GM12801 (cell line): ENCODE data around the gene NUSAP1.

Source experiments
- TF ChIP-seq, protein P1 (sequence below): IDR thresholded peaks from one replicate; pipeline ENCODE4 v1.5.1; 2011; ENCODE audit warnings: control low read depth; ENCODE audit not compliant: insufficient read length; ENCODE audit errors: extremely low read depth

NUSAP1 gene

DNA sequence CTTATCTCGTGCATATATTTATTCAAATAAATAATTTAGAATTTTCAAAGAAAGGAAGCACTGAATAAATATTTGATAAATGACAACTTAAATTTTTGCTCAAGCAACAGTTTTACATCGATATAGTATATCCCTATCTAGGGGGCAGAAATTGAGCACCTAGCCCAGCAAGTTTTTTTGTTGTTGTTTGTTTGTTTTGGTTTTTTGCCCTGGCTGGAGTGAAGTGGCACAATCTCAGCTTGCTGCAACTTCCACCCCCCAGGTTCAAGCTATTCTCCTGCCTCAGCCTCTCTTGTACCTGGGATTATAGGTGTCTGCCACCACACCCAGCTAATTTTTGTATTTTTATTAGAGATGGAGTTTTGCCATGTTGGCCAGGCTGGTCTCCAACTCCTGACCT is 42.7 kb upstream of the NUSAP1 start:
- TF ChIP-seq, protein P1, sequence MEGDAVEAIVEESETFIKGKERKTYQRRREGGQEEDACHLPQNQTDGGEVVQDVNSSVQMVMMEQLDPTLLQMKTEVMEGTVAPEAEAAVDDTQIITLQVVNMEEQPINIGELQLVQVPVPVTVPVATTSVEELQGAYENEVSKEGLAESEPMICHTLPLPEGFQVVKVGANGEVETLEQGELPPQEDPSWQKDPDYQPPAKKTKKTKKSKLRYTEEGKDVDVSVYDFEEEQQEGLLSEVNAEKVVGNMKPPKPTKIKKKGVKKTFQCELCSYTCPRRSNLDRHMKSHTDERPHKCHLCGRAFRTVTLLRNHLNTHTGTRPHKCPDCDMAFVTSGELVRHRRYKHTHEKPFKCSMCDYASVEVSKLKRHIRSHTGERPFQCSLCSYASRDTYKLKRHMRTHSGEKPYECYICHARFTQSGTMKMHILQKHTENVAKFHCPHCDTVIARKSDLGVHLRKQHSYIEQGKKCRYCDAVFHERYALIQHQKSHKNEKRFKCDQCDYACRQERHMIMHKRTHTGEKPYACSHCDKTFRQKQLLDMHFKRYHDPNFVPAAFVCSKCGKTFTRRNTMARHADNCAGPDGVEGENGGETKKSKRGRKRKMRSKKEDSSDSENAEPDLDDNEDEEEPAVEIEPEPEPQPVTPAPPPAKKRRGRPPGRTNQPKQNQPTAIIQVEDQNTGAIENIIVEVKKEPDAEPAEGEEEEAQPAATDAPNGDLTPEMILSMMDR = no peak

DNA sequence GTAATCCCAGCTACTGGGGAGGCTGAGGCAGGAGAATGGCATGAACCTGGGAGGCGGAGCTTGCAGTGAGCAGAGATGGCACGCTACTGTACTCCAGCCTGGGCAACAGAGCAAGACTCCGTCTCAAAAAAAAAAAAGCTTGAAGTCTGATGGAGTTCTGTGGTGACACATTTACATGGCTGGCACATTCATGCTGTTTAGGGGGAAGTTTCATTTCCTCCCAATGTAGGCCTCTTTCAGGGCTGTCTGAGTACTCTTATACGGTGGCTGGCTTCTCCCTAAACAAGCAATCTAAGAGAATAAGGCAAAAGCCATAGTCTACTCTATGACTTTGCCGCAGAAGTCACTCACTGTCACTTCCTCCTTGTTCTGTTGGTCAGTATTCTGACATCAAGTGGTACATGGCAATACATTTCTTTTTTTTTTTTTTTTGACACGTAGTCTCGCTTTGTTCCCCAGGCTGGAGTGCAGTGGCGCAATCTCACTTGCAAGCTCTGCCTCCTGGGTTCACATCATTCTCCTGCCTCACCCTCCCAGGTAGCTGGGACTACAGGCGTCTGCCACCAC is 41.5 kb upstream of the NUSAP1 start:
- TF ChIP-seq, protein P1 = no peak

DNA sequence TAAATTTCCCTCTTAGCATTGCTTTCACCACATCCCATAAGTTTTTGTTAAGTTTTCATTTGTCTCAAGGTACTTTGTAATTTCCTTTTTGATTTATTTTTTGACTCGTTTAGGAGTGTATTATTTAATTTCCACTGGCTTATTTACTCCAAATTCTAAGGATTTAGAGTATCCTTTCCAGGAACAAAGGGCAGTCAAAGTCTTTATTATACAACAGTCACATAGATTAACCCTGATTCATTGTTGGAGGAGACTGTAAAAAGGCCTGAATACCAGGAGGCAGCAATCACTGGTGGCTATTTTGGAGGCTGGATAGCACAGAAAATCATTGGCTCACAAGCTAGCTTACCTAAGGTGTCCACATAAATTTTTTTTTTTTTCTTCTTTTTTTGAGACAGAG is 40.2 kb upstream of the NUSAP1 start:
- TF ChIP-seq, protein P1 = no peak

DNA sequence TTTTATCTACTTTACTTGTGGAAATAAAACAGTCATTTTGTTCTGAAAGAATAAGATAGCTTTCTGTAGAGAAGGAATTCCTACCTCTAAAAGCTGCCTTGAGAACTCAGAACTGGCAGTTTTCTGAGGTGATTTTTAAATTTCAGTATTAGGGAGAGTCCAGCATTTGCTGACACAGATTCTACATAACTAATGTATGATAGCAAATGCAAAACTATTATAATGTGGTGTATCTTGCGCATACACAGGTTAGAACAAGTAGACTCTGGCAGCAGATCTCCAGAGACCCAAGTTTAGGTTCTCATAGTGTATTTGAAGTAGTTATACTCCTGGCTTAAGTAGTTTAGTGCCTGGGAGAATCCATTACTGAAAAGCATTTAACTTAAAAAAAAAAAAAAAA is 31.1 kb upstream of the NUSAP1 start:
- TF ChIP-seq, protein P1 = no peak

DNA sequence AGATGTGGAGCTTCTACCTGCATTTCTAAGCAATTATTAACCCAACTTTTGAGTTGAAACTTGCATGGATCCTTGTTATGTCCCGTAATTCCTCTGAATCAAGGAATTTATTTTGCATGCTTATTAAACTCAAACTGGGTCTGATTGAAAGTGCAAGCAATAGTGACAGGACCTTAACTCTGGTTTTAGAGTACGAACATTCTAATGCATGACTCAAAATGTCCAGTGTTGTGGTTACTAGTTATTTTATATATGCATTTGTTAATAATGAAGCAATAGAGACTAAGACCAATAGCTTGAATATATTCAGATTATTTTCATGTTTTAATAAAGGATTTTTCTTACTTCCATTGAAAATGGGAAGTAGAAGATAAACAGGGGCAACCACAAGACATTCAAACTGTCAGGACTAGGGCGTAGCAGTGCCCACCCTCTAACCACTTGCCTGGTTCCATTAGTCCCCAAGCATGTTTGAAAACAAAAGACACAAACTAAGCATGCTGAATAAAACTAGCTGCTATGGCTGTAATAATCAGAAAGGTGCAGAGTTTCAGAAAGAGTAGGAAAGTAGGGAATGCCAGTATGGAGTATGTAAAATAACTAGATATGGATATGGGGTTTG is 28.4 kb upstream of the NUSAP1 start:
- TF ChIP-seq, protein P1 = no peak

DNA sequence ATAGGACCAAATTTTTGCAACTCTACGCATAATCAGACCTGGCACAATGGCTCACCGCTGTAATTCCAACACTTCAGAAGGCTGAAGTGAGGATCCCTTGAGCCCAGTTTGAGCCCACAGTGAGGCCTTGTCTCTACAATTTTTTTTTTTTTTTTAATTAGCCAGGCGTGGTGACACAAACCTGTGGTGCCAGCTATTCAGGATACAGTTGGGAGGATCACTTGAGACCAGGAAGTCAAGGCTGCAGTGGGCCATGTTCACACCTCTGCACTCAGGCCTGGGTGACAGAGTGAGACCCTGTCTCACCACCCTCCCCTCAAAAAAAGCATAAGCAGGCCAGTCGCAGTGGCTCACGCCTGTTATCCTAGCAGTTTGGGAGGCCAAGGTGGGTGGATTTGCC is 25.0 kb upstream of the NUSAP1 start:
- TF ChIP-seq, protein P1 = no peak

DNA sequence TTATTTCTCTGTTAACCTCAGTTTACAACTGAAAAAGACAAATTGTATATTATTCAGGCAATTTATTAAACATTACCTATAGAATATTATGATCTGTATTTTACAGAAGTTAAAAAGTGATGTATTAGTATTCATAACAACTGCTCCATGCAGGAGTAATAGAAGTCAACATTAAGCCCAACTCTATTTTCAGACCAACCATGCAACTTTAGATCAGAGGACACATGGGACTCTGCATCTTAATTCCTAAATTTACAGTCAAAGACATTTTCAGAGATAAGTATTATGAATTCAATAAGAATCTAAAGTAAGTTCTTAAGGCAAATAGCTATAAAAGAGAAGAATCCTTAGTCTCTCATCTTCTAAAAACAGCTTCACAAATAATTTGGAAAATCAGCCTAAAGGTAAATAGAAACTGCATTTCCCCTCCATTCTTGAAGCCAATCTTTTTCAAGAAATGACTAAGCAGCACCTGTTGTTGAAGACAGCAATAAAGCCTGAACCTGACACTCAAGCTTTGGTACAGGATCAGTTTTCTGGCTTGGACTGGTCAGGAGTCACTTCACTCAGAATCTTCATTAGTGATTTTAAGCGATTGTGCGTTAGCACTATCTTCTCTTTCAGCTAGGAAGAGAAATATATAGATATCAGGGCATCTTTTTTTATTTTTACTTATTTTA is 23.3 kb upstream of the NUSAP1 start:
- TF ChIP-seq, protein P1 = no peak
